Natural killer cell (primary cell): ENCODE results near the gene SUSD1. TPM values are rescaled to one million over a fixed set of nuclear protein-coding genes. Genes with fewer than 3 reads are reported as not detected.
A peak's percentile ranks its signal among the peaks of the same experiment; 100 is the strongest.

Source experiments
- ATAC-seq, 3 donors: fragments of 150-1000 bp in 2 of 3; fragments of 200-7000 bp in 1 of 3; cut with Tn5 transposase; 1 replicate in 1 of 3; 2 replicates in 2 of 3; pipeline ENCODE4 v1.10.0; 2021; ENCODE audit warnings: mild to moderate bottlenecking in 2 of 3, moderate library complexity in 2 of 3
- DNase-seq, 2 donors: peaks; one replicate each; pipeline versions ENCODE4 v3.0.0 to v3.0.0-alpha.2; 2013 to 2021; ENCODE audit warnings: mixed read lengths in 1 of 2
- H3K27ac ChIP-seq: one replicate; pipeline ENCODE4 v1.5.1; 2013; ENCODE audit warnings: mild to moderate bottlenecking, low read length
- H3K27me3 ChIP-seq: one replicate; pipeline ENCODE4 v1.6.1; 2013; ENCODE audit warnings: low read length; ENCODE audit not compliant: control insufficient read depth, insufficient read depth
- H3K36me3 ChIP-seq: one replicate; pipeline ENCODE4 v1.6.1; 2013; ENCODE audit warnings: low read length; ENCODE audit not compliant: control insufficient read depth, insufficient read depth
- H3K4me1 ChIP-seq: one replicate; pipeline ENCODE4 v1.6.1; 2013; ENCODE audit warnings: low read length; ENCODE audit not compliant: control insufficient read depth, insufficient read depth
- H3K4me3 ChIP-seq: one replicate; pipeline ENCODE4 v1.5.1; 2013; ENCODE audit warnings: low read length
- H3K9me3 ChIP-seq: one replicate; pipeline ENCODE4 v1.6.1; 2013; ENCODE audit warnings: low read length; ENCODE audit not compliant: control insufficient read depth, insufficient read depth
- H3K27ac Mint-ChIP-seq, 2 donors: one replicate each; pipeline ENCODE4 v1.8.0; 2022; ENCODE audit warnings: mild to moderate bottlenecking in 2 of 2, mixed read lengths in 2 of 2, moderate library complexity in 1 of 2
- H3K27me3 Mint-ChIP-seq, 2 donors: one replicate each; pipeline ENCODE4 v1.8.0; 2022; ENCODE audit warnings: low read depth in 2 of 2, mixed read lengths in 2 of 2
- H3K36me3 Mint-ChIP-seq: one replicate; pipeline ENCODE4 v1.8.0; 2022; ENCODE audit warnings: mixed read lengths
- H3K4me1 Mint-ChIP-seq, 2 donors: one replicate each; pipeline ENCODE4 v1.8.0; 2022; ENCODE audit warnings: mixed read lengths in 2 of 2
- H3K4me3 Mint-ChIP-seq: one replicate; pipeline ENCODE4 v1.8.0; 2022; ENCODE audit warnings: mild to moderate bottlenecking, moderate library complexity, mixed read lengths
- H3K9me3 Mint-ChIP-seq, 2 donors: one replicate each; pipeline ENCODE4 v1.8.0; 2022; ENCODE audit warnings: mixed read lengths in 2 of 2
- WGBS: methylation state at CpG from one replicate; pipeline ENCODE4 v1.1.7; 2013; ENCODE audit warnings: missing lambda C conversion rate; ENCODE audit not compliant: insufficient coverage; 5-methylcytosine and 5-hydroxymethylcytosine counted together
- intact Hi-C: fragments of 100-400 bp; cut with micrococcal nuclease; formaldehyde crosslinking; loops from one replicate; pipeline ENCODE4 v1.14.2; 2022
- total RNA-seq, 4 donors: library from RNA; stranded (reverse); fragments of 120-200 nt in 1 of 4; gene quantifications; one replicate each; pipeline versions ENCODE4 v1.2.3 to v1.2.4, GENCODE V29; 2013 to 2022
- TF ChIP-seq, protein P1 (sequence below): fragments of 200-600 bp; IDR thresholded peaks from one replicate; pipeline ENCODE4 v1.8.0; 2022; ENCODE audit warnings: antibody characterized with exemption

The SUSD1 gene
- total RNA-seq, 3 donors from 2014 or later (not counting 1 experiment from before 2014, with no cell fraction given) = 74.1 to 97.4 (median 86.9) TPM

DNA sequence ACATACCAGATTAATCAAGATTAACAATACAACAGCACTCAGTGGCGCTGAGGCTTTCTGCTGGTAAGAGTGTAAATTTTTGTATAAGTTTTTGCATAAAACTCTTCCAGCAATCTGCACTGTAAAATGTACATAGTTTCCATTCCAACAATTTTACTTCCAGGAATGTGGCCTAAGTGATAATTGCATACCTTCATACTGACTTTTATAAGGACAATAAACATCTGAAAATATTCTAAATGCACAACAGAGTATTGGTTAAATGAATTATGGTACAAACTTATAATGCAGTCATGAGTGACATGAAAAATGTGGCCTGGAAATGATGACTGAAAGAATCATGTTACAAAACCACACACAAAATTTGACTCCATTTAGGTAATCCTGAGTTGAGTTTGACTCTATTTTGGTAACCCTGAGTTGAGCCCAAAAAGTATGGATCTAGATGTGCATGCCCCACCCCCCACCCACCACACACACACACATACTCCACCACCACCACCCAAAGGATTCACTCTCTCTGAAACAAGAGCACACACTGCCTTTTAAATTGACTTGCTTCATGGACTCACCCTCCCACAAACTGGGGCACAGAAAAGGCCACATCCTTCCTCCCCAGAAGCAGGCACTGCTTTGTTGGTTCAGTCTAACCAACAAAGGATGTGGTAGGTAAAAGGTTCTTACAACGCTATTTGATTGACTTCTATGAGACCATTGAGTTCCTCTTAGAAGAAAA, 137.6 kb downstream of the SUSD1 start:
- Mint-ChIP-seq H3K36me3 (peaks cover 27% of the 10 kb centered on the region), H3K27ac (peak overlapping the region; percentile 39 to 59), H3K4me1 (peaks cover 56 to 64% of the 10 kb centered on the region in 2 donors), H3K9me3 (no peaks in the 10 kb centered on the region), H3K4me3 (peak overlapping the region; percentile 59), H3K27me3 (no peaks in the 10 kb centered on the region)
- H3K9me3 ChIP-seq = no peaks in the 10 kb centered on the region
- no peaks in the 10 kb centered on the region for H3K27me3 ChIP-seq
- peak; percentile 86 to 99 (median 92) for ATAC-seq
- H3K4me3 ChIP-seq = no peak overlapping the region
- peak; percentile 36 to 87 for DNase-seq
- H3K27ac ChIP-seq = peak overlapping the region; percentile 28
- TF ChIP-seq, protein P1, sequence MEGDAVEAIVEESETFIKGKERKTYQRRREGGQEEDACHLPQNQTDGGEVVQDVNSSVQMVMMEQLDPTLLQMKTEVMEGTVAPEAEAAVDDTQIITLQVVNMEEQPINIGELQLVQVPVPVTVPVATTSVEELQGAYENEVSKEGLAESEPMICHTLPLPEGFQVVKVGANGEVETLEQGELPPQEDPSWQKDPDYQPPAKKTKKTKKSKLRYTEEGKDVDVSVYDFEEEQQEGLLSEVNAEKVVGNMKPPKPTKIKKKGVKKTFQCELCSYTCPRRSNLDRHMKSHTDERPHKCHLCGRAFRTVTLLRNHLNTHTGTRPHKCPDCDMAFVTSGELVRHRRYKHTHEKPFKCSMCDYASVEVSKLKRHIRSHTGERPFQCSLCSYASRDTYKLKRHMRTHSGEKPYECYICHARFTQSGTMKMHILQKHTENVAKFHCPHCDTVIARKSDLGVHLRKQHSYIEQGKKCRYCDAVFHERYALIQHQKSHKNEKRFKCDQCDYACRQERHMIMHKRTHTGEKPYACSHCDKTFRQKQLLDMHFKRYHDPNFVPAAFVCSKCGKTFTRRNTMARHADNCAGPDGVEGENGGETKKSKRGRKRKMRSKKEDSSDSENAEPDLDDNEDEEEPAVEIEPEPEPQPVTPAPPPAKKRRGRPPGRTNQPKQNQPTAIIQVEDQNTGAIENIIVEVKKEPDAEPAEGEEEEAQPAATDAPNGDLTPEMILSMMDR = no peak
- WGBS = 0% methylated on average over 1 of the region's 2 CpGs
- intact Hi-C loops = loop anchor here (5.0 kb wide), 1 partner anchor 140 kb away; the partner anchor contains the start of gene UGCG
- H3K36me3 ChIP-seq = peaks cover 7% of the 10 kb centered on the region
- peaks cover 59% of the 10 kb centered on the region for H3K4me1 ChIP-seq

DNA sequence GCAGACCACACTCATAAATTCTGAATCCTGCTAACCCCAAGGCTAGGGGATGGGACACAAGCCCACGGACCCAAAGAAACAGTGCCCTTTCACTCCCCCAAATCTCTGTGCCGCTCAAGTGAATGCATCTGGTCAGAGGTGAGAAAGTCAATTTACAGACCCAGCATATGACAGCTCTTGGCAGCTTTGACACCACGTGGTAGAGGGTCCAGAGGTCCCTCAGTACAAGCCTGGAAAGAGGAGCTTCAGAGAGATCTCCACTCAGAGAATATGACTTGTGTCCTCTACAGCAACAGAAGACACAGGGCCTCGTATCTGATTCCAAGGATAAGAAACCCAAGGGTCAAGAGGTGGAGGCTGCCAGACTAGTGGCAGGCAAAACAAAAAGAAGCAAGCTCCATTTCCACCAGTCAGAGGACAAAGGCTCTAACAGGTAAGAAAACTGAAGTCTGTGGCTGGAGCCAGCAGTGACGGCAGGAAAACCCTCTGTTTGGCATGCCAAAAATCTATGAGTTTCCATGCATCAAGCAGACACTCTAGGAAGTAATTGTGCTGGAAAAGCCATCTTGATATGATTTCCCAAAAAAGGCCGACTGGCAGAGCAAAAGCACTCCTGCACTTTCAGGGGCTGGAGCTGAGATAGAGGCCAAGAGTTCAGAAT, 139.8 kb downstream of the SUSD1 start:
- ATAC-seq (no peak), DNase-seq (no peak)
- H3K27ac ChIP-seq = peak overlapping the region; percentile 20
- 94% methylated on average over 6 of the region's 6 CpGs for WGBS
- Mint-ChIP-seq H3K4me3 (no peak overlapping the region), H3K27me3 (no peaks in the 10 kb centered on the region), H3K27ac (no peak overlapping the region), H3K9me3 (no peaks in the 10 kb centered on the region), H3K36me3 (peaks cover 18% of the 10 kb centered on the region), H3K4me1 (peaks cover 47 to 56% of the 10 kb centered on the region in 2 donors)
- no peaks in the 10 kb centered on the region for H3K9me3 ChIP-seq
- peaks cover 55% of the 10 kb centered on the region for H3K4me1 ChIP-seq
- TF ChIP-seq, protein P1 = no peak
- no peak overlapping the region for H3K4me3 ChIP-seq
- intact Hi-C loops = loop anchor here (5.0 kb wide), 1 partner anchor 138 kb away; the partner anchor contains the start of gene UGCG
- peaks cover 2% of the 10 kb centered on the region for H3K36me3 ChIP-seq
- H3K27me3 ChIP-seq = no peaks in the 10 kb centered on the region

DNA sequence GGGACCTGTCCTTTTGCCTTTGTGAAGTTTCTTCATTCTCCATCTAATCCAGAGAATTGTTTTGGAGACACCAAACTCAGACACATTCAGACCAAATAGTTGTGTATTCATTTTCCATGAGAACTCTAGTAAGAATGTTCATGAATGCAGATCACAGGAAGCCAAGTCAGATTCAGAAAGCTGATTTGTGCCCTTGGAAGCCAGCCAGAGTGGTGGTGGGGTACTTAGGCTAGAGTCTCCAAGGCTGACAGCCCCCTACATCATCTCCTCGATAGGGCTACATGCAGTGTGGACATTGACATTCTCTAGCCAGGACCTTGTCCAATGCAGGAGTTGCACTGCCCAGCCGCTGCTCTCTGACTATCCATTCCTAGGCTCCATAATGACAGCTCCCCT, 140.9 kb downstream of the SUSD1 start:
- Histone ChIP-seq H3K4me3 (no peak overlapping the region), H3K27me3 (no peaks in the 10 kb centered on the region), H3K9me3 (no peaks in the 10 kb centered on the region), H3K4me1 (peaks cover 59% of the 10 kb centered on the region), H3K36me3 (no peaks in the 10 kb centered on the region), H3K27ac (no peak overlapping the region)
- Mint-ChIP-seq H3K4me1 (peaks cover 53 to 55% of the 10 kb centered on the region in 2 donors), H3K9me3 (no peaks in the 10 kb centered on the region), H3K27me3 (no peaks in the 10 kb centered on the region), H3K4me3 (no peak overlapping the region), H3K36me3 (peaks cover 10% of the 10 kb centered on the region), H3K27ac (no peak overlapping the region)
- ATAC-seq (no peak), DNase-seq (no peak)
- intact Hi-C loops = no loop called here
- 82% methylated on average over 2 of the region's 2 CpGs for WGBS
- TF ChIP-seq, protein P1 = no peak
